Ovary (tissue), 9 donors: ENCODE results near the gene FIGN. TPM values are rescaled to one million over a fixed set of nuclear protein-coding genes. Genes with fewer than 3 reads are reported as not detected.

Source experiments
- DNase-seq, 5 donors: peaks; one replicate each; pipeline ENCODE4 v3.0.0-alpha.2; 2019 to 2020
- H3K27ac ChIP-seq, 2 donors: fragments of 200-600 bp; one replicate each; pipeline versions ENCODE4 v1.5.1 to v1.8.0; 2019 to 2022
- H3K27me3 ChIP-seq: fragments of 200-600 bp; one replicate; pipeline ENCODE4 v1.8.0; 2022
- H3K36me3 ChIP-seq: fragments of 200-600 bp; sonication (generic); one replicate; pipeline ENCODE4 v1.5.1; 2019
- H3K4me1 ChIP-seq: one replicate; pipeline ENCODE4 v1.8.1; 2013; ENCODE audit warnings: mild to moderate bottlenecking, moderate library complexity; ENCODE audit not compliant: insufficient read depth
- H3K4me3 ChIP-seq: fragments of 200-600 bp; sonication (generic); one replicate; pipeline ENCODE4 v1.5.1; 2017
- H3K9me3 ChIP-seq, 2 donors: fragments of 200-600 bp in 1 of 2; sonication (generic) in 1 of 2; one replicate each; pipeline versions ENCODE4 v1.5.1 to v1.8.1; 2013 to 2019; ENCODE audit warnings: mild to moderate bottlenecking in 1 of 2, moderate library complexity in 1 of 2
- EP300 ChIP-seq: sonication (generic); formaldehyde crosslinking; IDR thresholded peaks from one replicate; pipeline ENCODE4 v1.6.1; 2017; ENCODE audit warnings: antibody characterized with exemption
- POLR2A ChIP-seq: fragments of 450-650 bp; IDR thresholded peaks from one replicate; pipeline ENCODE4 v1.6.1; 2017; ENCODE audit warnings: antibody characterized with exemption, mild to moderate bottlenecking, moderate library complexity
- WGBS, 3 donors: extraction: QIAGEN DNeasy Blood & Tissue Kit in 1 of 3; methylation state at CpG; one replicate each; pipeline versions ENCODE4 v1.1.5 to v1.1.7; 2013 to 2017; 5-methylcytosine and 5-hydroxymethylcytosine counted together
- intact Hi-C, 4 donors: fragments of 100-400 bp; cut with DNase I; formaldehyde crosslinking; loops; one replicate each; pipeline versions ENCODE4 v1.11.0 to v1.15.1; 2022 to 2023
- polyA plus RNA-seq, 2 donors: library from polyadenylated mRNA; stranded (reverse); fragments of 200-250 nt in 1 of 2; fragments of 350-450 nt in 1 of 2; fragmentation: Illumina TruSeq in 1 of 2; extraction: RNeasy Lipid Tissue Mini Kit (QIAGEN cat#74804) in 1 of 2; gene quantifications; one replicate each; pipeline ENCODE4 v1.2.3, GENCODE V29; 2013 to 2014
- total RNA-seq, 7 donors: library from RNA; depleted of rRNA in 2 of 7; stranded (reverse); fragments of >200 nt in 2 of 7; fragmentation: NEBNext Ultra II Directional in 3 of 7; extraction: Animal tissue kit (Norgen Biotek cat#: 25700) in 3 of 7; gene quantifications; one replicate each; pipeline versions ENCODE4 v1.1.0 to v1.2.4, GENCODE V29; 2016 to 2023
- TF ChIP-seq, protein P1 (sequence below), 3 donors: fragments of 450-650 bp in 2 of 3; fragments of 200-600 bp in 1 of 3; IDR thresholded peaks; one replicate each; pipeline versions ENCODE4 v1.5.1 to v1.8.0; 2016 to 2022; ENCODE audit warnings: antibody characterized with exemption in 3 of 3, mild to moderate bottlenecking in 1 of 3
- donor health status: DM: no; HTN: no; CAD: no; lungs with moderate emphysema.
- donor health status: DM: no; HTN: no; CAD: no.
- donor health status: Bipolar disorder and iron deficiency.
- donor health status: DM: yes; HTN: yes; CAD: no.
- donor health status: DM: no; HTN: no; CAD: no.
- donor health status: DM: yes; HTN: yes; CAD: no.

FIGN gene
- total and polyA plus RNA-seq, 9 donors = 2.4 to 15.5 (median 8.9) TPM

DNA sequence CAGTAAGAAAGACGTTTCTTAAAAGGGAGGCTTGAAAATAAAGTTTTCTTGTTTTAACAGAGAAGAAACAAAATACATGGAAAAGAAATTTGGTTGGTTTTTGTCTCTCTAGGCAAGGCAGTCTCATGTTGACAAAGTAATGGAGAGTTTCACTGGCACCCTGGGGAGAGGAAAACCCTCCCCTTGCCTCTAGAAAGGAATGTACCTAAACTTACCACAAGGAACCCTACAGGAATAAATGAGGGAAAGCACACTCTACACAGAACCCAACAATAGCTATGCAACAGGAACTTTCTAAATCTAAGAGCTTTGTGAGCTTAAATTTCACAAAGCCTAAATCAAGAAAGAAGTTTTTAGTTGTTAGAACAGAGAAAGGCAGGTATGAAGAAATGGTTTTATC lies 37.0 kb downstream of the FIGN start:
- Histone ChIP-seq H3K4me3 (no peak overlapping the region), H3K4me1 (peaks cover 3% of the 10 kb centered on the region), H3K36me3 (no peaks in the 10 kb centered on the region), H3K9me3 (no peaks in the 10 kb centered on the region), H3K27ac (no peak overlapping the region), H3K27me3 (no peaks in the 10 kb centered on the region)
- intact Hi-C loops = no loop called here
- DNase-seq = no peak
- 73 to 78% (median 75%) methylated on average over 1 of the region's 1 CpG for WGBS, 3 donors
- TF ChIP-seq POLR2A (no peak), EP300 (no peak)
- TF ChIP-seq, protein P1, sequence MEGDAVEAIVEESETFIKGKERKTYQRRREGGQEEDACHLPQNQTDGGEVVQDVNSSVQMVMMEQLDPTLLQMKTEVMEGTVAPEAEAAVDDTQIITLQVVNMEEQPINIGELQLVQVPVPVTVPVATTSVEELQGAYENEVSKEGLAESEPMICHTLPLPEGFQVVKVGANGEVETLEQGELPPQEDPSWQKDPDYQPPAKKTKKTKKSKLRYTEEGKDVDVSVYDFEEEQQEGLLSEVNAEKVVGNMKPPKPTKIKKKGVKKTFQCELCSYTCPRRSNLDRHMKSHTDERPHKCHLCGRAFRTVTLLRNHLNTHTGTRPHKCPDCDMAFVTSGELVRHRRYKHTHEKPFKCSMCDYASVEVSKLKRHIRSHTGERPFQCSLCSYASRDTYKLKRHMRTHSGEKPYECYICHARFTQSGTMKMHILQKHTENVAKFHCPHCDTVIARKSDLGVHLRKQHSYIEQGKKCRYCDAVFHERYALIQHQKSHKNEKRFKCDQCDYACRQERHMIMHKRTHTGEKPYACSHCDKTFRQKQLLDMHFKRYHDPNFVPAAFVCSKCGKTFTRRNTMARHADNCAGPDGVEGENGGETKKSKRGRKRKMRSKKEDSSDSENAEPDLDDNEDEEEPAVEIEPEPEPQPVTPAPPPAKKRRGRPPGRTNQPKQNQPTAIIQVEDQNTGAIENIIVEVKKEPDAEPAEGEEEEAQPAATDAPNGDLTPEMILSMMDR (IDR thresholded peaks at IDR 0.05) = no peak

DNA sequence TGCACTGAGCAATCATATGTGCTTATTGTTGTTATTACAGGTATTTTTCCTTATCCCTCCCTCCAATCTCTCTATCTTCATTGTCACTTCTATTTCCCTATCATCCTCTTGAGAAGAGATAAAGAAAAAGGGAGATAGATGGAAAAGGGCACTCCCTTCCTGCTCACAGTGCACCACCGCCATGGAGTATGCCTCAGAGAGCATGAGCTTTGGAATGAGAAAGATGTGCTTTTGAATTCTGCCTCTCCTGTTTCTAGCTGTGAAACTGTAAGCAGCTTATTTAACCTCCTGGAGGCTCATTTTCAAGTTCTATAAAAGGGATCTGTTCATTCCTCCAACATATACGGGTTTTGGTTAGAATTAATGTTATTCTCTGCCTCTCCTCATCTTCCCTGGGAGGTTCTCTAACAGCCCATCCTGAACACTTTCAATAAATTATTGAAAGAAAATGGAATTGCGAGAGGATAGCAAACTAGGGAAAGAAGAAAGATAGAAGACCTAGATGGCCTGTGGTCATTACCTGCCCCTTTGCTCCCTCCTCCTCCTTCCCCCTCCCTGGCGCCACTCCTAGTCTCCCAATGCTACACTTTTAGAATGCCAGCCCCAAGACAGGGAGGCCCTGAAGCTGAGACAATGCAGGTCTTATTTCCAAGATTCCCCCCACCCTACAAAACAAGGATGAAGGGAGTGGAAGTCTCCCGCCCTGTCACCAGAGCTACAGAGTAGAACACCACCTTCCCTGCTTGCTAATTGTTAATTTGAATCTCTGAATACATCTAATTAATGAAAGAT lies 37.8 kb downstream of the FIGN start:
- no peaks in the 10 kb centered on the region for H3K27me3 ChIP-seq
- no peak for DNase-seq
- whole genome bisulfite sequencing, 3 donors = 90 to 94% (median 94%) methylated on average over 5 of the region's 5 CpGs
- no peak overlapping the region for H3K27ac ChIP-seq
- no peak overlapping the region for H3K4me3 ChIP-seq
- intact Hi-C loops = no loop called here
- no peaks in the 10 kb centered on the region for H3K36me3 ChIP-seq
- TF ChIP-seq EP300 (no peak), POLR2A (no peak)
- TF ChIP-seq, protein P1 (IDR thresholded peaks at IDR 0.05) = no peak
- H3K4me1 ChIP-seq = peaks cover 5% of the 10 kb centered on the region
- no peaks in the 10 kb centered on the region for H3K9me3 ChIP-seq

DNA sequence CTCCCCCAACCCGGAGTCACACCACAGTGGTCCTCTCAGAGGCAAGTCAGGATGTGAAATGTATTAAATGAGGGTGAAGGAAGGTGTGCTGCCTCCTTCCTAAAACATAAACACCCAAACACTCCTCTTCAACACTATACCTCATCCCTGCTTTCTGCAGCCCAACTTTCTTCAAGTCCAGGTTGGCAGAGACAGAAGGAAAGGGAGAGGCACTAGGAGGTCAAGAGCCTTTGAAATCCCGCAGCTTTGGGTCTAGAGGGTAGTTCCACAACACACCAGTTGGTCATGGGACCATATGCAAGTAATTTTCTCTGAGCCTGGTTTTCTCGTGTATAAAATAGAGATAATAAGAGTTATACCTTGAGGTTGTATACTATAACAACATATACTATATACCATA lies 38.4 kb downstream of the FIGN start:
- Histone ChIP-seq H3K36me3 (no peaks in the 10 kb centered on the region), H3K4me1 (peaks cover 8% of the 10 kb centered on the region), H3K4me3 (no peak overlapping the region), H3K9me3 (no peaks in the 10 kb centered on the region), H3K27ac (no peak overlapping the region), H3K27me3 (no peaks in the 10 kb centered on the region)
- TF ChIP-seq POLR2A (no peak), EP300 (no peak)
- TF ChIP-seq, protein P1 (IDR thresholded peaks at IDR 0.05) = no peak
- DNase-seq = no peak
- intact Hi-C loops = no loop called here
- 57 to 61% (median 60%) methylated on average over 3 of the region's 3 CpGs for WGBS, 3 donors

DNA sequence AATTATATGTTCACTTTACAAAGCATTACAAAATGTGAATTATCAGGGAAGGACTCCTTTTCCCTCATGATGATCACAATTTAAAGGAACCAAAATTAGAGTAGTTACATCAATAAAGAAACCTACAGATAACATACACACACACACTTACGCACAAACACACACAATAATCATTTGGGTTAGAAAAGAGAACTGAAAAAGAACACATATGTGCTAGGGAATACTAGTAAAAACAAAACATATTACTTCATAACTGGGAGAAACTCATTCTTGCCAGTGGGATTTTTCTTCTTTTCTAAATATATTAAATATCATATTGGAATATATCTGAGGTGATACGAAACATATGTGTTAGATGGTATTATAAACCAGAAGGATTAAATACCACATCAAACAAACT lies 42.3 kb downstream of the FIGN start:
- H3K4me1 ChIP-seq = peaks cover 5% of the 10 kb centered on the region
- WGBS, 3 donors = 93 to 95% (median 94%) methylated on average over 2 of the region's 2 CpGs
- no peaks in the 10 kb centered on the region for H3K9me3 ChIP-seq
- H3K36me3 ChIP-seq = no peaks in the 10 kb centered on the region
- peak overlapping the region in 1 of 2 donors; percentile 35 for H3K27ac ChIP-seq
- DNase-seq = no peak
- no peak overlapping the region for H3K4me3 ChIP-seq
- TF ChIP-seq POLR2A (no peak), EP300 (no peak)
- TF ChIP-seq, protein P1 (IDR thresholded peaks at IDR 0.05) = no peak
- intact Hi-C loops = no loop called here
- H3K27me3 ChIP-seq = no peaks in the 10 kb centered on the region
